Stimulated activated CD8-positive, alpha-beta memory T cell treated with anti-CD3 and anti-CD28 coated beads, Interleukin-15, amount 100 ng/mL, for 4 hours (primary cell): Measurements from ENCODE around the gene POLL.
"Not testable (repeated sequence)": the region's sequence is repeated elsewhere in the genome, so short reads cannot be mapped to it uniquely, and the experiment has no call there.

Experiments used
- DNase-seq, 2 donors: peaks; one replicate each; pipeline ENCODE4 v3.0.0-alpha.2; 2020; ENCODE audit warnings: low read depth in 2 of 2

Gene POLL

GRCh38 chr10:101611096-101611905, 23.2 kb upstream of the POLL start:
- DNase-seq = no peak

- DNase-seq = no peak
Observed at GRCh38 chr10:101609481-101609880, 21.4 kb upstream of the POLL start.

GRCh38 chr10:101607124-101607523, 19.1 kb upstream of the POLL start:
- DNase-seq = no peak

GRCh38 chr10:101602761-101603398, 14.8 kb upstream of the POLL start:
- DNase-seq = peak in 1 of 2 donors; percentile 6

GRCh38 chr10:101601541-101601940, 13.5 kb upstream of the POLL start:
- DNase-seq = no peak

- no peak for DNase-seq
Observed at GRCh38 chr10:101597091-101597900, 9.2 kb upstream of the POLL start.

GRCh38 chr10:101595591-101596433, 7.8 kb upstream of the POLL start:
- no peak for DNase-seq

GRCh38 chr10:101593331-101593730, 5.3 kb upstream of the POLL start:
- not testable (repeated sequence) for DNase-seq

- no peak for DNase-seq
Observed at GRCh38 chr10:101588879-101589278, 822 bp upstream of the POLL start.

- DNase-seq = no peak
Observed at GRCh38 chr10:101585841-101586240, 2.2 kb downstream of the POLL start.

- no peak for DNase-seq
Observed at GRCh38 chr10:101580486-101581399, 7.3 kb downstream of the POLL start.

GRCh38 chr10:101579516-101579870, 8.6 kb downstream of the POLL start:
- DNase-seq = no peak

- no peak for DNase-seq
Observed at GRCh38 chr10:101578803-101579515, 9.1 kb downstream of the POLL start.

GRCh38 chr10:101578192-101578591, 9.9 kb downstream of the POLL start:
- DNase-seq = no peak

GRCh38 chr10:101577121-101577871, 10.8 kb downstream of the POLL start:
- DNase-seq = no peak

GRCh38 chr10:101576211-101576863, 11.7 kb downstream of the POLL start:
- no peak for DNase-seq

GRCh38 chr10:101575580-101576210, 12.4 kb downstream of the POLL start:
- DNase-seq = no peak

- no peak for DNase-seq
Observed at GRCh38 chr10:101575091-101575490, 13.0 kb downstream of the POLL start.
